K562 treated with DMSO at 1 percent for 12 hours (cell line): ENCODE results near the gene MPV17. TPM values are rescaled to one million over a fixed set of nuclear protein-coding genes. Genes with fewer than 3 reads are reported as not detected.

Source experiments
- total RNA-seq: library from RNA; unstranded; fragments of 300-600 nt; gene quantifications from 2 replicates; pipeline ENCODE4 v1.2.3, GENCODE V29; 2022; ENCODE audit not compliant: insufficient read depth

The MPV17 gene, protein sequence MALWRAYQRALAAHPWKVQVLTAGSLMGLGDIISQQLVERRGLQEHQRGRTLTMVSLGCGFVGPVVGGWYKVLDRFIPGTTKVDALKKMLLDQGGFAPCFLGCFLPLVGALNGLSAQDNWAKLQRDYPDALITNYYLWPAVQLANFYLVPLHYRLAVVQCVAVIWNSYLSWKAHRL
- 51.4 and 75.4 TPM in 2 replicates for total RNA-seq

DNA sequence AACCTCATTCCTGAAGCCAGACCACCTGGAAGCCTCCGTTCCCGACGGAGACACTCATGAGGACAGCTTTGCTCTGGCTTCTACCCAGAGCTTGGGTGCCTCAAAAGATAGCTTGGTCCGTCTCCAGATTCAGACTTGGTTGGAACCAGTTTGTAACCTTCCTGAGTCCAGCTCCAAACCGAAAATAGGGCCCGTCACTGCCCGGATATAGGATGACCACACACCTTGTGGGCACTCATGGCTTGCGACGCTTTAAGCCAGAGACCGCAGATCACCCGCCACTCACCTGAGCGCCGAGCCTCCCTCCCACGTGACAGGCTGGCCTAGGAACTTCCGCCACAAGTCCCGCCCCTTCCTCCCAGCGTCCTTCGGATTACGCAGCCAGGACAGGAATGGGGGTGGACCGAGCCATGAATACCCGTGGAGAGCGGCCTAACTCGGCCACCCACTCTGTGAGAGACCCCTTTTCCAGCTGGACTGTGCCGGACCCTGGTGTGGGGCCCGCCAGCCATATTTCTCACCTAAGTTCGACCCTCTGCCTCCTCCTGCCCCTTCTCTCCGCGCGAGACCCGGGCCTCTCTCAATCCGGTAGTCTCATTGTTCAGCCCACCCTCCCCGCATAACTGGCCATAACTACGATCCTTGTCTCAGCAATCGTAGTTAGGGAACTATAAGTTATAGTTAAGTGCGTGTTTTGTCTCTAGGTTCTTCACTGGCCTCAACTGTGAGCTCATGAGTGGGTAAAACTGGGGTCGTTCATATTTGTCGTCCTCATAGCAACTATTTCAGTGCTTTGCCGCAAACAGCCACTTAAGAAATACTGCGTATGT is at the start of gene MPV17:
MPV17 (minus strand) TSS at position 332 of the 830 bp plus-strand sequence. CDS start 580 bp downstream, outside the sequence.

DNA sequence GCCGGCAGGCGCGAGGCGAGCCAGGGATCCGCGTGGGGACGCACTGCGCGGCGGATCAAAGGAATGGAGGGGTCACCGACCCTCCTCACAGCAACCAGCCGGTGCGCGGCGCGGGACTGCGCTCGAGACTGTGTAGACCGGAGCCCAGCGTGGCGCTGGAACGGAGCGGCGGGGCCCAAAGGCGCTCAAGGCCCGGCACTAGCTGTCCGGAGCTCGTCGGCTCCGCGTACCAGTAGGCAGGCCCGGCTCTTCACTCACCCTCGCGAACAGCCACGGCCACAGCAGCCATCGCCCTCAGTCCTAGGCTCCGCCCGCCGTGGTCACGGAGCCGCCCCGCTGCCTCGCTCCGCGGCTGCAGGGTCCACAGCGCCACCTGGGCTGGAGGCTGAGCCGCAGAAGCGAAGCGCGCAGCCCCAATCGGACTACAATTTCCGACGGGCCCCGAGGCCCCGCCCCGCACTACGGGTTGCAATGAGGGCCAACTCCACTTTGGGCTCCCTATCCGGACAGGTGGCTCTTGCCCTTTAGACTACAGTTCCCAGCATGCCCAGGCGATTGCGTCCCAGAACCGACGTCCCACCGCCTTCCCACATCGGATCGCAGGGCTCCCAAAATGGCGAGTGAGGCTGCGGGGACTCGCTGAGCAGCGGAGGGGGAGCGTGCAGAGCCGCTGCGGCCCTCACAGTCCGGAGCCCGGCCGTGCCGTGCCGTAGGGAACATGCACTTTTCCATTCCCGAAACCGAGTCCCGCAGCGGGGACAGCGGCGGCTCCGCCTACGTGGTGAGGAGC is 47.3 kb upstream of the MPV17 start, which contains the start of the genes EIF2B4 and SNX17:
EIF2B4 (minus strand) TSS at position 313 of the 790 bp plus-strand sequence; CDS start at position 289, 24 bp downstream.
SNX17 (plus strand) TSS at position 591 of the 790 bp plus-strand sequence; CDS start at position 719, 128 bp downstream.

DNA sequence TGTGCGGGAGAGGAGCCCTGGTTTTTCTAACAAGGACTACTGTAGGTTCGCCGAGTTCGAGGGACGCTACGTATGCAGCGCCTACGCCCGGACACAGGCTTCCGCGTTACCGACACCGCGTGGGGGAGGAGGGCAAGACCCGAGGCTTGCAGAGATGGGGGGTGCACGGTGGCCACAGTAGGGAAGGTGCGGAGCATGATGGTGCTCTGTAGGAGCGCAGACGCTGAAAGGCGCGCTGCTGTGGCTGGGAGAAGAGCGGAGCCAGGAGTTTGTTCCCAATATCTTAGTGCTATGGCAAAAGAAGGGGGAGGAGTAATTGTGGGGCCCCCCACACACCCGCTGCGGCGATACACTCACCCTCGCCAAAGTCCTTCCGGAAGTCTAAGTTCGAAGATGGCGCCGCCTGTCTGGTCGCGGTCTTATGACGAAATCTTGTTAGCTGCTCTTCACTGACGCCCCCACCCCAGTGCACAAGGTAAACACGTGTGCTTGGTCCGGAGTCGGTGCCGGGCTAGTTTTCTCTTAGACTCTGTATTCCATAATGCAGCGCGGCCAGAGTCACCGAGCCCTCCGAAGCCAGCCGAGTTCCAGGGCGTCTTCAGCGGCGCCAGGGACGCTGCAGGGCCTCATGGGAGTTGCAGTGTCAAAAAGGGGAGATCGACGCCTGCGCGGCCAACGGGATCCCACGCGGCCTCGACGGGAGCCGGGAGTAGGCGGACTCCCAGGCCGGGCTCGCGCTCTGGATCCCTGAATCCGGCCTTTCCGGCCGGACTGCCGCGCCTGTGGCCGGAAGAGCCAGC is 33.7 kb upstream of the MPV17 start, which contains the start of gene GTF3C2:
GTF3C2 (minus strand) TSS at position 383 of the 800 bp plus-strand sequence. CDS start 13,210 bp downstream, outside the sequence.

DNA sequence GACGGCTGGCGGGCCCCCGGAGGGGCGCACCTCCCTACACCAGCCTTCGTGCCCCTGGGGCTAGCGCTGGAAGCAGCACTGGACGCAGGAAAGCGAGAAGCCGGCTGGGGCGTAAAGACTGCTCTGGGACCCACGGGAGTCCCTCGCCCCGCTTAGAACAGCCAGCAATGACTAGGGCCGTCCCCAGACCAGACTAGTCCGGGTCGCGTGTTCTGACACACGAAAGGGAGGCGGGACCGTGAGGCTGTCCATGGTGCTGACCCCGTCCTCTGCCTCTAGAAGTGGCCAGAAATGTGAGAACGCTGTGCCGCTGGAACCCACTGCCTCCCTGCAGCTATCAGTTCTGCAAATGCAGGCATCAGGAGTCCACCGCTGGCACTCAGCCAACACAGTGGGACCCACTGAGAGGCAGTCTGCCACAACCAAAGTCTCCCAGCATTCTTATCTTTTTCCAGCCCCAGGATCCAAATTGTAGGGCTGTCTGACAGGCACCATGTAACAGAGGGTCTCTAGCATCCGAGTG is 14.5 kb downstream of the MPV17 start, which contains the start of gene UCN:
UCN (minus strand) TSS at position 87 of the 523 bp plus-strand sequence. CDS start 550 bp downstream, outside the sequence.

DNA sequence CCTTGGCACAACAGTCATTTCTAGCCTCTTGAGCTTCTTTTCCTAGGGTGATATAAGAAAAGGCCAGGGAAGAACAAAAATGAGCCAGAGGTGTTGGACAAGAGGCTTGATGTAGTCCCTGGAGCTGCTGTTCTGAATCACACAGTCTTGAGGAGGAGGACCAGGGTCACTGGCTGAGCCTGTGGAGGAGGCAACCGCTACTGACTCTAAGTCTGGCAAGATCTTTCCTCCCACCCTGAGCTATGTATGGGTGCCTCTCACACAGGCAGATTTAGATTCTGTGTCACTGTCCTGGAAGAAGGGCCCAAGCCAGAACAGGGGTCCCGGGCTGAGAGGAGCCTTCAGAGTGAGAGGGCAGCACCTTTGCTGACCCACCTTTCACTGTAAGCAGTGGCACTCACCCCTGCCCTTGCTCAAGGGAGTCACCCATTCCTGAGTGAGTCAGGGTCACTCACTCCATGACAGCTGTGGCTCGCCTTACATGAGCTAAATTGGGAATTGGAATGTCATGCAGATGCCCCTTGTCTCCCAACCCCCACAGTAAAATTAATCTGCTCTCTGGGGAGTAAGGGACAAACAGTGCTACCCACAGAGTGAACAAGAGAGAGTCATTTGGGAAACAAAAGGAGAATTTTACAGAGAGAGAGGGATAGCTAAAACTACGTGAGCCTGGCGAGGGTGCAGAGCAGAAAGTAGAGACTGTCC is 40.9 kb downstream of the MPV17 start, which contains the start of gene TRIM54:
TRIM54 (plus strand) TSS at position 575 of the 705 bp plus-strand sequence. CDS start 303 bp downstream, outside the sequence.

DNA sequence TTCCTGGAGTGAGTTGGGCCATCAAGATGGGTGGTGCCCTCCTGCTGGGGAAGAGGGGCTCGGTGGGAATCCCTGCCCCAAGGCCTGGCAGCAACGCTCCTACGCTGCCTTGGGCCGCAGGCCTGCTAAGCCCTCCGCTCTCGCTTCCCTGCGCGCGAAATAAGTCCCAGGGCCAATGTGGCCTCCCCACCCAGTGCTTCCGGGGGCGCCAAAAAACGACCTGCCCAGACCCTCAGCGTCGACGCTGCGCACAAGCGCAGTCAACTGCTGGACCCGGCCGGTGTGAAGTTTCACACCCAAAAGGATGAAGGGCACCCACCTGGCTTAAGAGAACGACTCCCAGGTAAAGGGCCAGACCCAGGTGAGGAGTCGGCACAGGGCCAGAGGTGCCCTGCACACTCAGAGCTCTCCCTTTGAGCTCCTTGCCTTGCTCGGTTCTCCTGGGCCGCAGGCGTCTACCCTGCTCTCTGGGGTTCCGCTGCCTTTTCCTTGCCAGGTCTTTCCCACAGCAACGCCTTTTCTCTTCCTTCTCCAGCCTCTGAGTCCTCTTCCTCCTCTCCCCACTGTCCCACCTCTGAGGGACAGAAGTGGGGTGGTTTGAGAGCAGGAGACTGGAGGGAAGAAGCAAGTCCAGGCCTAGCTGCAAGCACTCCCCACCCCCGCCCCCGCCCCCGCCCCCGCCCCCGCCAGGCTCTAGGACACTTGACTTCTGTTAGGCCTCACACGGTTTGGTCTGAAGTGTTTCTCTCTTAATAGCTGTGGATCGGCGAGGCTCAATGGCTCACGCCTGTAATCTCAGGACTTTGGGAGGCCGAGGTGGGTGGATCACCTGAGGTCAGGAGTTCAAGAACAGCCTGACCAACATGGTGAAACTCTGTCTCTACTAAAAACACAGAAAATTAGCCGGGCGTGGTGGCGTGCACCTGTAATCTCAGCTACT is 47.4 kb downstream of the MPV17 start, which contains the start of gene DNAJC5G:
DNAJC5G (plus strand) TSS at position 223 of the 940 bp plus-strand sequence. CDS start 1,296 bp downstream, outside the sequence.

DNA sequence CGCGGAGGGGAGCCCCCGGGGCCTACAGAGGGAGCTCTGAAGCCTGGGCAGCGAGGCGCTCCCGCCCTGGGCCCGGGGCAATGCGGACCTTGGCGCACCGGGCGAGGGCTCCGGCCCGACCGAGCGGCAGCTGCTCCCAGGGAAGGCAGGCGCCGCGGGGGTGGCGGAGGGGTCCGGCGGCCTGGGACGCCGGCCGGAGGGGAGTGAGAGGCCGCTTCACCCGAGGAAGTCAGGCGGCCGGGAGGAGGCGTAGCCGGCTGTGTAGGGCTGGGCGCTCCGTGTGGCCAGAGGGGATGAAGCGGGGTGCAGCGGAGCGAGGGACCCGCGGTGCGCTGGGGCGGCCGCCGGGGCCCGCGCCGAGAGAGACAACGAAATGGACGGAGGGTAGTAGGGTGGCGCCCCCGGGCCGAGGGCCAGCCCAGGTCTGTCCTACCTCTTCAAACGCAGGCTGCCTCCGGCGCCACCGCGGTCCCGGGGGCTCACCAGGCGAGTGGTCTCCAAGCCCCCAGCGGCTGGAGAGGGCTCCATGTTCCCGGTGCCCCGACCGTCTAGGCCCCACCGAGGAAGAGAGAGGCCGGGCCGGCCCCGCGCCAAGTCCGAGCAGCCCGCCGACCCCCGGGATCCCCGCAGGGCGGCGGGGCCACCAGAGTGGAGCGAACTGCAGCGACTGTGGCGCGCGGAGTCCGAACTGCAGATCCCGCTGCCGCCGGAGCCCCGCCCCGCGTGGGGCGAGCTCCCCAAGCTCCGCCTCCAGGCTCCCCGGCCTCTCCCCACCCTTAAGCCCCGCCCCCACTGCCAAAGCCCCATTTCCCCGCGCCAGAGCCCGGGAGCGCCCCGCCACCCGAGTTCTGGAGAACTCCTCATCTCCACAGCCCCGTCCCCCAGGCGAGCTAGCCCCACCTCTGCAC is 60.3 kb downstream of the MPV17 start, which contains the start of gene SLC30A3:
SLC30A3 (minus strand) TSS at position 669 of the 908 bp plus-strand sequence; CDS start at position 528, 141 bp downstream.

Other genes starting within 250 kb of the MPV17 start
- gene EMILIN1, start 244.5 kb downstream of the MPV17 start, total RNA-seq = 1.4 and 2.9 TPM in 2 replicates
- 13.5 and 20.4 TPM in 2 replicates for gene KHK, start 236.3 kb downstream of the MPV17 start, total RNA-seq
- gene CGREF1, start 204.0 kb downstream of the MPV17 start, total RNA-seq = not detected in 2 replicates
- not detected in 2 replicates for gene ABHD1, start 199.3 kb downstream of the MPV17 start, total RNA-seq
- 70.9 and 81.1 TPM in 2 replicates for gene PREB, start 188.5 kb downstream of the MPV17 start, total RNA-seq
- gene PRR30, start 183.7 kb downstream of the MPV17 start, total RNA-seq = not detected in 2 replicates
- gene TCF23, start 174.1 kb downstream of the MPV17 start, total RNA-seq = not detected in 2 replicates
- 90.6 and 94.9 TPM in 2 replicates for gene ATRAID, start 111.1 kb downstream of the MPV17 start, total RNA-seq
- gene SLC5A6, start 110.8 kb downstream of the MPV17 start, total RNA-seq = 16.8 and 39.2 TPM in 2 replicates
- gene CAD, start 105.7 kb downstream of the MPV17 start, total RNA-seq = 24.7 and 44.2 TPM in 2 replicates
- 1.9 and 3.6 TPM in 2 replicates for gene SLC30A3, start 60.0 kb downstream of the MPV17 start, total RNA-seq
- not detected in 2 replicates for gene DNAJC5G, start 47.7 kb downstream of the MPV17 start, total RNA-seq
- not detected in 2 replicates for gene TRIM54, start 40.7 kb downstream of the MPV17 start, total RNA-seq
- 10.6 and 12.6 TPM in 2 replicates for gene UCN, start 14.7 kb downstream of the MPV17 start, total RNA-seq
- 28.5 and 55.0 TPM in 2 replicates for gene GTF3C2, start 33.7 kb upstream of the MPV17 start, total RNA-seq
- 65.5 and 71.2 TPM in 2 replicates for gene EIF2B4, start 47.2 kb upstream of the MPV17 start, total RNA-seq
- gene SNX17, start 47.5 kb upstream of the MPV17 start, total RNA-seq = 67.7 and 71.0 TPM in 2 replicates
- gene ZNF513, start 57.6 kb upstream of the MPV17 start, total RNA-seq = 9.7 and 14.6 TPM in 2 replicates
- gene PPM1G, start 86.5 kb upstream of the MPV17 start, total RNA-seq = 98.2 and 115 TPM in 2 replicates
- gene NRBP1, start 105.5 kb upstream of the MPV17 start, total RNA-seq = 51.5 and 71.6 TPM in 2 replicates
- 2.6 TPM in 1 of 2 replicates, not detected in the other for gene KRTCAP3, start 119.3 kb upstream of the MPV17 start, total RNA-seq
- 9.0 and 15.1 TPM in 2 replicates for gene IFT172, start 166.6 kb upstream of the MPV17 start, total RNA-seq
- 18.8 and 20.6 TPM in 2 replicates for gene FNDC4, start 172.1 kb upstream of the MPV17 start, total RNA-seq
- gene GCKR, start 173.7 kb upstream of the MPV17 start, total RNA-seq = not detected in 2 replicates